ENCODE data around the gene GLB1L.

Gene GLB1L

GRCh38 chr2:219280651-219281050 is 35.4 kb upstream of the GLB1L start:
- H3K9me3 ChIP-seq (ENCODE audit: control insufficient read depth in 1 of 2, low read length in 2 of 2) = no peaks in the 10 kb centered on the region
- H3K27ac ChIP-seq (ENCODE audit: low read depth, low read length) = no peak overlapping the region
- no peak overlapping the region for H3K4me3 ChIP-seq (ENCODE audit: low read depth in 1 of 2, low read length in 2 of 2)
- H3K27me3 ChIP-seq (ENCODE audit: control insufficient read depth in 1 of 2, insufficient read depth in 2 of 2, low read length in 2 of 2) = no peaks in the 10 kb centered on the region
- peaks cover 21 to 28% of the 10 kb centered on the region in 2 donors for H3K4me1 ChIP-seq (ENCODE audit: control insufficient read depth in 1 of 2, insufficient read depth in 2 of 2, low read length in 2 of 2)
- H3K36me3 ChIP-seq (ENCODE audit: control insufficient read depth in 1 of 2, insufficient read depth in 2 of 2, low read length in 2 of 2) = peaks cover 19 to 33% of the 10 kb centered on the region in 2 donors
- peak overlapping the region in 1 of 2 donors; percentile 5 for H3K9ac ChIP-seq (ENCODE audit: low read depth in 1 of 2, low read length in 2 of 2)

DNA sequence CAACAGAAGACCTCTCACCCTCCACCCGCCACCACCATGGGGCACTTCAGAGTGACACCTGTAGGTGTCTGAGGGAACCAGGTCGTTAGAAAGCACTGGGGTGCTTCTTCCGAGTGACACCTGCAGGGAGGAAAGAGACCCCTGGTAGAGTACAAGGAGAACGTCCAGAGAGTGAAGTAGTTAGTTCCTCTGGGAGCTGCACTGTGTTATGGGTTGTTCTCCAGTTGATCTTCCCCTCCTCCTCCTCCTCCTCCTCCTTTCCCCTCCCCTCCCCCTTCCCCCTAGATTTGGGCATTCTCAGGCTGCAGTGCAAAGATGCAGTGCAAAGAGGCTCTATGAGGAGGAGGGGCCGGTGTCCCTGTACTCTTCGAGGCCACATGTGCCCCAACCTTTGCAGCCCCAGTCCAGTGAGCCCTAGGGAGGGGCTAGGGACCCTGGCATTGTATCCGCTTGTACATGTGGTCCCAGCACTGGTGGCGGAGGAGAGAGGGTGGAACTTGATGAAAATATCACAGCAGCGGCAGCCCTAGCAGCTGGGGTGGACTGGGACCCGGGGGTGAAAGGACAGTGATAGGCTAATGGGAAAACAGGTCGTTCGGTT is 34.8 kb upstream of the GLB1L start:
- Histone ChIP-seq H3K4me1 (ENCODE audit: control insufficient read depth in 1 of 2, insufficient read depth in 2 of 2, low read length in 2 of 2) (peaks cover 21 to 28% of the 10 kb centered on the region in 2 donors), H3K4me3 (ENCODE audit: low read depth in 1 of 2, low read length in 2 of 2) (peak overlapping the region; percentile 71), H3K27me3 (ENCODE audit: control insufficient read depth in 1 of 2, insufficient read depth in 2 of 2, low read length in 2 of 2) (no peaks in the 10 kb centered on the region), H3K36me3 (ENCODE audit: control insufficient read depth in 1 of 2, insufficient read depth in 2 of 2, low read length in 2 of 2) (peaks cover 17 to 28% of the 10 kb centered on the region in 2 donors), H3K27ac (ENCODE audit: low read depth, low read length) (peak overlapping the region; percentile 95), H3K9me3 (ENCODE audit: control insufficient read depth in 1 of 2, low read length in 2 of 2) (no peaks in the 10 kb centered on the region), H3K9ac (ENCODE audit: low read depth in 1 of 2, low read length in 2 of 2) (peak overlapping the region; percentile 81 to 86)

GRCh38 chr2:219279151-219279915 is 34.1 kb upstream of the GLB1L start, which contains the start of gene DNAJB2:
Gene DNAJB2, plus strand, starts transcription at chr2:219279366. Its CDS starts 468 bp downstream, at chr2:219279834.
- peak within 1 kb of the TSS; percentile 71 for H3K4me3 ChIP-seq (ENCODE audit: low read depth in 1 of 2, low read length in 2 of 2)
- no peaks in the 10 kb centered on the region for H3K27me3 ChIP-seq (ENCODE audit: control insufficient read depth in 1 of 2, insufficient read depth in 2 of 2, low read length in 2 of 2)
- H3K9ac ChIP-seq (ENCODE audit: low read depth in 1 of 2, low read length in 2 of 2) = peak within 1 kb of the TSS; percentile 89
- peaks cover 15 to 21% of the 10 kb centered on the region in 2 donors for H3K36me3 ChIP-seq (ENCODE audit: control insufficient read depth in 1 of 2, insufficient read depth in 2 of 2, low read length in 2 of 2)
- peaks cover 21 to 28% of the 10 kb centered on the region in 2 donors for H3K4me1 ChIP-seq (ENCODE audit: control insufficient read depth in 1 of 2, insufficient read depth in 2 of 2, low read length in 2 of 2)
- no peaks in the 10 kb centered on the region for H3K9me3 ChIP-seq (ENCODE audit: control insufficient read depth in 1 of 2, low read length in 2 of 2)
- H3K27ac ChIP-seq (ENCODE audit: low read depth, low read length) = peak within 1 kb of the TSS; percentile 95

DNA sequence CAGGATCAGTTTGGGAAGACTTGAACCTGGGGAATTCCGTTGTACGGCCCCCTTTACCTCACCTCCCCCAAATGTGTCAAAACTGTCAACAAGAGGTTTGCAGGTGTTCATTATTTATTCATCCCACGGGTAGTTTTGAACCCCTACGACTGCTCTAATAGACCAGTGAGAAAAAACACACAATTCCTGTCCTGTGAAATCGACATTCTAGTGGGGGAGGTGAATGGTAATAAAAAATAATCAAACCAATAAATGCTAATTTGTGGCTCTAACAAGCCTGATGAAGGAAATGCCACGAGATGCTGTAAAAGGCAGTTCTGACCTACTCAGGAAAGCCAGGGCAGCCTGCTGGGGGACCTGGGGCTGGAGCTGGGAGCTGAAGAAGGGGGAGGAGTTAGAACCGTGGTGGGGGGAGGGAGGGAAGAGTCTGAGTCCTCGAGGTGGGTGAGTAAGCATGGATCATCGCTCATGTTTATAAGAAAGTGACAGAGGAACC is 33.5 kb upstream of the GLB1L start:
- no peaks in the 10 kb centered on the region for H3K9me3 ChIP-seq (ENCODE audit: control insufficient read depth in 1 of 2, low read length in 2 of 2)
- H3K4me3 ChIP-seq (ENCODE audit: low read depth in 1 of 2, low read length in 2 of 2) = peak overlapping the region; percentile 59 to 69
- H3K27me3 ChIP-seq (ENCODE audit: control insufficient read depth in 1 of 2, insufficient read depth in 2 of 2, low read length in 2 of 2) = no peaks in the 10 kb centered on the region
- peak overlapping the region; percentile 95 for H3K27ac ChIP-seq (ENCODE audit: low read depth, low read length)
- H3K36me3 ChIP-seq (ENCODE audit: control insufficient read depth in 1 of 2, insufficient read depth in 2 of 2, low read length in 2 of 2) = peaks cover 14 to 15% of the 10 kb centered on the region in 2 donors
- peaks cover 21 to 28% of the 10 kb centered on the region in 2 donors for H3K4me1 ChIP-seq (ENCODE audit: control insufficient read depth in 1 of 2, insufficient read depth in 2 of 2, low read length in 2 of 2)
- peak overlapping the region; percentile 89 for H3K9ac ChIP-seq (ENCODE audit: low read depth in 1 of 2, low read length in 2 of 2)

- no peaks in the 10 kb centered on the region for H3K9me3 ChIP-seq (ENCODE audit: control insufficient read depth in 1 of 2, low read length in 2 of 2)
- peak overlapping the region; percentile 59 for H3K4me3 ChIP-seq (ENCODE audit: low read depth in 1 of 2, low read length in 2 of 2)
- peak overlapping the region; percentile 89 for H3K9ac ChIP-seq (ENCODE audit: low read depth in 1 of 2, low read length in 2 of 2)
- no peaks in the 10 kb centered on the region for H3K27me3 ChIP-seq (ENCODE audit: control insufficient read depth in 1 of 2, insufficient read depth in 2 of 2, low read length in 2 of 2)
- peak overlapping the region; percentile 95 for H3K27ac ChIP-seq (ENCODE audit: low read depth, low read length)
- peaks cover 21 to 28% of the 10 kb centered on the region in 2 donors for H3K4me1 ChIP-seq (ENCODE audit: control insufficient read depth in 1 of 2, insufficient read depth in 2 of 2, low read length in 2 of 2)
- H3K36me3 ChIP-seq (ENCODE audit: control insufficient read depth in 1 of 2, insufficient read depth in 2 of 2, low read length in 2 of 2) = peaks cover 7 to 14% of the 10 kb centered on the region in 2 donors
Observed at GRCh38 chr2:219277703-219278654, 32.7 kb upstream of the GLB1L start.

DNA sequence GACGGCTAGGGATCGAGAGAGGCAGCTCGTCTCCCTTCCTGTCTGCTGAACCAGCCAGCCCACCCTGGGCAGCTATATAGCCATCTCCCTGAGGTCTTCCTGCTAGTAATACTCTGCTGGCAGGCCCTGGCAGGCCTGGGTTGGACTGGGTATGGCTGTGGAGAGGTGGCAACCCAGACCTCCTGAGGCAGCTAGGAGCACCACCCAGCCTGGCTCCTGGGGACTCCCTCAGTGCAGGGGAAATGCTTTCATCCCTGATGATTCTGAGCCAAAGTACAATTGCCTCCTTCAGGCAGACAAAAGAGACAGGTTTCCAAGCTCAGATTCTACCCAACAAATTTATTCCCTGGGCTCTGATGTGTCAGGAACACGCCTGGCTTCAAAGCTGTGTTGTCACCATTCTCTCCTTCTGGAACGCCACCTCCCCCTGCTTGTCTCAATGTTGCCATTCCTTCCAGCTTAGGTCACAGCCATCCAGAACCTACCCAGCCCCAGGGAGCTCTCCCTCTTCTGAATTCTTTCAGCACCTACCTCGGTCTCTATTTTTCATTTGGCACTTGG is 29.2 kb upstream of the GLB1L start:
- Histone ChIP-seq H3K4me1 (ENCODE audit: control insufficient read depth in 1 of 2, insufficient read depth in 2 of 2, low read length in 2 of 2) (peaks cover 20 to 27% of the 10 kb centered on the region in 2 donors), H3K36me3 (ENCODE audit: control insufficient read depth in 1 of 2, insufficient read depth in 2 of 2, low read length in 2 of 2) (no peaks in the 10 kb centered on the region), H3K9me3 (ENCODE audit: control insufficient read depth in 1 of 2, low read length in 2 of 2) (no peaks in the 10 kb centered on the region), H3K27me3 (ENCODE audit: control insufficient read depth in 1 of 2, insufficient read depth in 2 of 2, low read length in 2 of 2) (no peaks in the 10 kb centered on the region), H3K27ac (ENCODE audit: low read depth, low read length) (no peak overlapping the region), H3K9ac (ENCODE audit: low read depth in 1 of 2, low read length in 2 of 2) (no peak overlapping the region), H3K4me3 (ENCODE audit: low read depth in 1 of 2, low read length in 2 of 2) (no peak overlapping the region)

GRCh38 chr2:219273937-219274336 is 28.7 kb upstream of the GLB1L start:
- no peak overlapping the region for H3K9ac ChIP-seq (ENCODE audit: low read depth in 1 of 2, low read length in 2 of 2)
- H3K9me3 ChIP-seq (ENCODE audit: control insufficient read depth in 1 of 2, low read length in 2 of 2) = no peaks in the 10 kb centered on the region
- no peak overlapping the region for H3K4me3 ChIP-seq (ENCODE audit: low read depth in 1 of 2, low read length in 2 of 2)
- peaks cover 24 to 32% of the 10 kb centered on the region in 2 donors for H3K4me1 ChIP-seq (ENCODE audit: control insufficient read depth in 1 of 2, insufficient read depth in 2 of 2, low read length in 2 of 2)
- H3K27me3 ChIP-seq (ENCODE audit: control insufficient read depth in 1 of 2, insufficient read depth in 2 of 2, low read length in 2 of 2) = no peaks in the 10 kb centered on the region
- H3K36me3 ChIP-seq (ENCODE audit: control insufficient read depth in 1 of 2, insufficient read depth in 2 of 2, low read length in 2 of 2) = no peaks in the 10 kb centered on the region
- H3K27ac ChIP-seq (ENCODE audit: low read depth, low read length) = no peak overlapping the region

- Histone ChIP-seq H3K36me3 (ENCODE audit: control insufficient read depth in 1 of 2, insufficient read depth in 2 of 2, low read length in 2 of 2) (no peaks in the 10 kb centered on the region), H3K4me3 (ENCODE audit: low read depth in 1 of 2, low read length in 2 of 2) (no peak overlapping the region), H3K4me1 (ENCODE audit: control insufficient read depth in 1 of 2, insufficient read depth in 2 of 2, low read length in 2 of 2) (peaks cover 15 to 23% of the 10 kb centered on the region in 2 donors), H3K27ac (ENCODE audit: low read depth, low read length) (no peak overlapping the region), H3K9ac (ENCODE audit: low read depth in 1 of 2, low read length in 2 of 2) (no peak overlapping the region), H3K27me3 (ENCODE audit: control insufficient read depth in 1 of 2, insufficient read depth in 2 of 2, low read length in 2 of 2) (no peaks in the 10 kb centered on the region), H3K9me3 (ENCODE audit: control insufficient read depth in 1 of 2, low read length in 2 of 2) (no peaks in the 10 kb centered on the region)
Observed at GRCh38 chr2:219272995-219273394, 27.8 kb upstream of the GLB1L start.

- H3K4me1 ChIP-seq (ENCODE audit: control insufficient read depth in 1 of 2, insufficient read depth in 2 of 2, low read length in 2 of 2) = peaks cover 12 to 17% of the 10 kb centered on the region in 2 donors
- no peak overlapping the region for H3K27ac ChIP-seq (ENCODE audit: low read depth, low read length)
- no peaks in the 10 kb centered on the region for H3K36me3 ChIP-seq (ENCODE audit: control insufficient read depth in 1 of 2, insufficient read depth in 2 of 2, low read length in 2 of 2)
- no peaks in the 10 kb centered on the region for H3K9me3 ChIP-seq (ENCODE audit: control insufficient read depth in 1 of 2, low read length in 2 of 2)
- no peaks in the 10 kb centered on the region for H3K27me3 ChIP-seq (ENCODE audit: control insufficient read depth in 1 of 2, insufficient read depth in 2 of 2, low read length in 2 of 2)
- no peak overlapping the region for H3K4me3 ChIP-seq (ENCODE audit: low read depth in 1 of 2, low read length in 2 of 2)
- no peak overlapping the region for H3K9ac ChIP-seq (ENCODE audit: low read depth in 1 of 2, low read length in 2 of 2)
Observed at GRCh38 chr2:219272356-219272755, 27.1 kb upstream of the GLB1L start.
